Mesenchymal stem cell (in vitro differentiated cells and primary cell): ENCODE data around the gene PAX6.

ENCODE experiments used
- DNase-seq: peaks from one replicate; pipeline ENCODE4 v3.0.0-alpha.2; 2013
- H2AFZ ChIP-seq: one replicate; pipeline ENCODE4 v1.6.1; 2013; ENCODE audit warnings: low read depth, mild to moderate bottlenecking, control low read depth, inconsistent platforms, low read length, moderate library complexity
- H2AK5ac ChIP-seq: 2 replicates; pipeline ENCODE4 v1.6.1; 2013; ENCODE audit warnings: low read length, moderate library complexity, mild to moderate bottlenecking, inconsistent platforms; ENCODE audit not compliant: severe bottlenecking
- H2BK120ac ChIP-seq: one replicate; pipeline ENCODE4 v1.6.1; 2013; ENCODE audit warnings: low read depth, mild to moderate bottlenecking, inconsistent platforms, low read length, moderate library complexity
- H2BK12ac ChIP-seq, 2 experiments: one replicate each; pipeline ENCODE4 v1.6.1; 2013; ENCODE audit warnings: inconsistent platforms in 2 of 2, low read length in 2 of 2, mild to moderate bottlenecking in 2 of 2, moderate library complexity in 2 of 2, control low read depth in 1 of 2
- H2BK15ac ChIP-seq: one replicate; pipeline ENCODE4 v1.6.1; 2013; ENCODE audit warnings: mild to moderate bottlenecking, low read depth, inconsistent platforms; ENCODE audit not compliant: poor library complexity, severe bottlenecking
- H2BK5ac ChIP-seq: 2 replicates; pipeline ENCODE4 v1.6.1; 2013; ENCODE audit warnings: low read depth, mild to moderate bottlenecking, low read length, control low read depth, inconsistent platforms; ENCODE audit not compliant: poor library complexity, severe bottlenecking
- H3K14ac ChIP-seq, 2 experiments: one replicate each; pipeline ENCODE4 v1.6.1; 2013; ENCODE audit warnings: inconsistent platforms in 2 of 2, low read length in 2 of 2, control low read depth in 1 of 2, mild to moderate bottlenecking in 1 of 2, moderate library complexity in 1 of 2
- H3K18ac ChIP-seq, 2 experiments: one replicate each; pipeline ENCODE4 v1.6.1; 2013; ENCODE audit warnings: inconsistent platforms in 2 of 2, low read length in 2 of 2, control low read depth in 1 of 2, low read depth in 1 of 2, mild to moderate bottlenecking in 1 of 2
- H3K23ac ChIP-seq, 2 experiments: one replicate each; pipeline ENCODE4 v1.6.1; 2013; ENCODE audit warnings: inconsistent platforms in 2 of 2, low read length in 2 of 2, mild to moderate bottlenecking in 2 of 2, moderate library complexity in 2 of 2, control low read depth in 1 of 2
- H3K27ac ChIP-seq: 2 replicates; pipeline ENCODE4 v1.5.1; 2013; ENCODE audit warnings: mild to moderate bottlenecking, moderate library complexity, low read length, control low read depth, inconsistent platforms; ENCODE audit not compliant: poor library complexity, severe bottlenecking
- H3K27me3 ChIP-seq, 2 experiments: 2 replicates each; pipeline versions ENCODE4 v1.6.1 to v1.7.0; 2013; ENCODE audit warnings: low read length in 2 of 2, mild to moderate bottlenecking in 2 of 2, moderate library complexity in 2 of 2, control low read depth in 1 of 2, inconsistent platforms in 1 of 2; ENCODE audit not compliant: control insufficient read depth in 1 of 2, insufficient read depth in 1 of 2
- H3K36me3 ChIP-seq, 2 experiments: 2 replicates each; pipeline versions ENCODE4 v1.6.1 to v1.7.0; 2013; ENCODE audit warnings: low read length in 2 of 2, control low read depth in 1 of 2, inconsistent platforms in 1 of 2, low read depth in 1 of 2, mild to moderate bottlenecking in 1 of 2; ENCODE audit not compliant: insufficient read depth in 2 of 2, control insufficient read depth in 1 of 2
- H3K4ac ChIP-seq, 2 experiments: one replicate each; pipeline ENCODE4 v1.6.1; 2013; ENCODE audit warnings: inconsistent platforms in 2 of 2, low read length in 2 of 2, mild to moderate bottlenecking in 2 of 2, moderate library complexity in 2 of 2, control low read depth in 1 of 2, low read depth in 1 of 2
- H3K4me1 ChIP-seq: 2 replicates; pipeline ENCODE4 v1.6.1; 2013; ENCODE audit warnings: low read depth, low read length, control low read depth; ENCODE audit not compliant: control insufficient read depth, insufficient read depth
- H3K4me2 ChIP-seq: 2 replicates; pipeline ENCODE4 v1.6.1; 2013; ENCODE audit warnings: low read length, mild to moderate bottlenecking, inconsistent platforms; ENCODE audit not compliant: poor library complexity, severe bottlenecking
- H3K4me3 ChIP-seq, 2 experiments: 2 replicates each; pipeline versions ENCODE4 v1.5.1 to v1.7.0; 2013; ENCODE audit warnings: low read length in 2 of 2, mild to moderate bottlenecking in 2 of 2, control low read depth in 1 of 2, low read depth in 1 of 2; ENCODE audit not compliant: insufficient read depth in 1 of 2
- H3K79me1 ChIP-seq: replicated peaks from 2 replicates; pipeline ENCODE4 v1.6.1; 2013; ENCODE audit warnings: mild to moderate bottlenecking, control low read depth, low read length, inconsistent platforms; ENCODE audit not compliant: poor library complexity, severe bottlenecking
- H3K9ac ChIP-seq: 2 replicates; pipeline ENCODE4 v1.7.0; 2013; ENCODE audit warnings: mild to moderate bottlenecking, low read length, moderate library complexity
- H3K9me3 ChIP-seq: 2 replicates; pipeline ENCODE4 v1.7.0; 2013; ENCODE audit warnings: mild to moderate bottlenecking, low read length; ENCODE audit not compliant: control insufficient read depth
- H4K8ac ChIP-seq: one replicate; pipeline ENCODE4 v1.6.1; 2013; ENCODE audit warnings: inconsistent platforms, mild to moderate bottlenecking, low read length, moderate library complexity
- H4K91ac ChIP-seq: one replicate; pipeline ENCODE4 v1.6.1; 2013; ENCODE audit warnings: mild to moderate bottlenecking, low read length, inconsistent platforms
- WGBS: methylation state at CpG from one replicate; pipeline ENCODE4 v1.1.7; 2013; ENCODE audit warnings: mixed read lengths; 5-methylcytosine and 5-hydroxymethylcytosine counted together

The PAX6 gene

GRCh38 chr11:31801298-31801702 is 9.8 kb downstream of the PAX6 start:
- no peak overlapping the region for H2BK15ac ChIP-seq
- H4K8ac ChIP-seq: no peak overlapping the region
- no peak overlapping the region for H3K14ac ChIP-seq
- 8% methylated on average over 8 of the region's 9 CpGs for WGBS
- H2BK120ac ChIP-seq: no peak overlapping the region
- DNase-seq: no peak
- peaks cover 32% of the 10 kb centered on the region for H3K4me1 ChIP-seq
- no peak overlapping the region for H2AFZ ChIP-seq
- H3K23ac ChIP-seq: no peak overlapping the region
- no peak overlapping the region for H3K9ac ChIP-seq
- peaks cover 5% of the 10 kb centered on the region for H3K9me3 ChIP-seq
- no peak overlapping the region for H2AK5ac ChIP-seq
- no peak overlapping the region for H3K4me2 ChIP-seq
- no peak overlapping the region for H3K4ac ChIP-seq
- peaks cover 93 to 96% of the 10 kb centered on the region in 2 experiments for H3K27me3 ChIP-seq
- no peak overlapping the region for H3K18ac ChIP-seq
- no peak overlapping the region for H3K27ac ChIP-seq
- H2BK12ac ChIP-seq: no peak overlapping the region
- no peaks in the 10 kb centered on the region for H3K79me1 ChIP-seq
- H4K91ac ChIP-seq: no peak overlapping the region
- no peak overlapping the region for H2BK5ac ChIP-seq
- H3K36me3 ChIP-seq: no peaks in the 10 kb centered on the region
- no peak overlapping the region for H3K4me3 ChIP-seq

DNA sequence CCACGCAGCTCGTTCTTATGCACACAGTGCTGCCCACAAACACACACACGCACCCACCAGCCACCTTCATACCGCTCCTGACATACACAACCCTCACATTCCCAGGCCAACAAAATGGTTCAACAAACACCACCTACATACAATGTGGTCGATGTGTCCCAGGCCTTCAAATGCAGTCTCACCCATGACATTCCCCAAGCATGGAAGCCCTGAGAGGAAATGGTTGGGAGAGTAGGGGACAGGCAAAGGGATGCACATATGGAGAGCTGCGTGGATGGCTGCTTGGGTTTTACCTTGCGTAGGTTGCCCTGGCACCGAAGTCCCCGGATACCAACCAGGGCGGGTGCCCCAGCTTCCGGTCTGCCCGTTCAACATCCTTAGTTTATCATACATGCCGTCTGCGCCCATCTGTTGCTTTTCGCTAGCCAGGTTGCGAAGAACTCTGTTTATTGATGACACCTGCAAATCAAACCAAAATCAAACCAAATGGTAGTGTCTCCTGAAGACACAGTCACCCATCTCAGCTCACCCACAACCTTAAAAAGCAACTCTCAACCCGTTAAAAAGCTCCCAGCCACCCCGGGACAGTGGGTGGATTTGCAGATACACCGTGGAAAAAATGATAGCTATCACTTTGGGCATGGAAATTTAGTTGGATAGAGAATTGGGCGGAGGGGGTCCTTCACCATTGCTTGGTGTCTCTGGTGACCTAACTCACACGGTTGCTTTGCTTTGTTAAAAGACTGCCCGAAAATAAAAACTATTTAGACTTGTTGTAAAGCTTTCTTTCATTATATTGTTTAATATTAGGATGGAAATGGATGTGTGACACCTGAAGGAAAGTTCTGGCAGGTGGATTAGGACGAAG is 10.5 kb downstream of the PAX6 start:
- Histone ChIP-seq H4K91ac (no peak overlapping the region), H3K23ac (peak overlapping the region in 1 of 2 experiments; percentile 42), H3K4me2 (no peak overlapping the region), H3K9me3 (peaks cover 5% of the 10 kb centered on the region), H4K8ac (no peak overlapping the region), H3K79me1 (no peaks in the 10 kb centered on the region), H3K4ac (no peak overlapping the region), H2AFZ (no peak overlapping the region), H2AK5ac (no peak overlapping the region), H3K4me3 (no peak overlapping the region), H3K14ac (no peak overlapping the region), H3K18ac (no peak overlapping the region), H2BK5ac (no peak overlapping the region), H3K36me3 (no peaks in the 10 kb centered on the region), H2BK12ac (no peak overlapping the region), H3K27ac (no peak overlapping the region), H3K9ac (no peak overlapping the region), H2BK15ac (no peak overlapping the region), H2BK120ac (no peak overlapping the region), H3K27me3 (peaks cover 93 to 95% of the 10 kb centered on the region in 2 experiments), H3K4me1 (peaks cover 30% of the 10 kb centered on the region)
- 6% methylated on average over 18 of the region's 23 CpGs for WGBS
- DNase-seq: no peak

- H3K4me2 ChIP-seq: no peak overlapping the region
- H2BK120ac ChIP-seq: no peak overlapping the region
- no peaks in the 10 kb centered on the region for H3K36me3 ChIP-seq
- H2BK5ac ChIP-seq: no peak overlapping the region
- no peak overlapping the region for H4K91ac ChIP-seq
- H3K14ac ChIP-seq: no peak overlapping the region
- WGBS: 1% methylated on average over 37 of the region's 48 CpGs
- no peak overlapping the region for H3K27ac ChIP-seq
- no peak for DNase-seq
- H3K18ac ChIP-seq: no peak overlapping the region
- no peak overlapping the region for H3K23ac ChIP-seq
- no peak overlapping the region for H3K4me3 ChIP-seq
- H2AK5ac ChIP-seq: no peak overlapping the region
- no peak overlapping the region for H2BK15ac ChIP-seq
- no peak overlapping the region for H2BK12ac ChIP-seq
- H3K27me3 ChIP-seq: peaks cover 87 to 94% of the 10 kb centered on the region in 2 experiments
- no peaks in the 10 kb centered on the region for H3K79me1 ChIP-seq
- H3K9ac ChIP-seq: no peak overlapping the region
- peaks cover 23% of the 10 kb centered on the region for H3K4me1 ChIP-seq
- H3K4ac ChIP-seq: no peak overlapping the region
- H2AFZ ChIP-seq: no peak overlapping the region
- no peak overlapping the region for H4K8ac ChIP-seq
- H3K9me3 ChIP-seq: peaks cover 5% of the 10 kb centered on the region
These were observed 11.4 kb downstream of the PAX6 start for GRCh38 chr11:31799435-31800397.
